ENCODE data around the gene KCNV2. TPM values are rescaled to one million over a fixed set of nuclear protein-coding genes. Genes with fewer than 3 reads are reported as not detected.

KCNV2 gene
- total RNA-seq (not detected), total RNA-seq (0 reads per million in 2 donors)

GRCh38 chr9:2717385-2717784 is at the start of gene KCNV2:
Gene KCNV2, plus strand, starts transcription at chr9:2717510. Its CDS starts 230 bp downstream, at chr9:2717740.
- Mint-ChIP-seq H3K36me3 (ENCODE audit: low read depth) (peaks cover 2% of the 10 kb centered on the region), H3K4me1 (peaks cover 2% of the 10 kb centered on the region)
- no peak for ATAC-seq

GRCh38 chr9:2673161-2673560 is 44.1 kb upstream of the KCNV2 start:
- Mint-ChIP-seq H3K27ac (no peak overlapping the region), H3K4me3 (no peak overlapping the region), H3K36me3 (ENCODE audit: low read depth) (no peaks in the 10 kb centered on the region), H3K27me3 (no peaks in the 10 kb centered on the region), H3K4me1 (peaks cover 2% of the 10 kb centered on the region)
- H3K9me3 ChIP-seq (ENCODE audit: control insufficient read depth, low read length, poor library complexity, severe bottlenecking): no peaks in the 10 kb centered on the region
- no peak for DNase-seq
- ATAC-seq: no peak

More at GRCh38 chr9:2717385-2717784, at the start of gene KCNV2:
- no peaks in the 10 kb centered on the region for H3K9me3 ChIP-seq (ENCODE audit: control insufficient read depth, low read length, poor library complexity, severe bottlenecking)
- DNase-seq: no peak
- no peaks in the 10 kb centered on the region for H3K27me3 Mint-ChIP-seq
- H3K4me3 Mint-ChIP-seq: no peak within 1 kb of the TSS
- no peak within 1 kb of the TSS for H3K27ac Mint-ChIP-seq

- Mint-ChIP-seq H3K36me3 (ENCODE audit: low read depth) (no peaks in the 10 kb centered on the region), H3K4me3 (no peak overlapping the region), H3K4me1 (peaks cover 2% of the 10 kb centered on the region), H3K27ac (no peak overlapping the region), H3K27me3 (no peaks in the 10 kb centered on the region)
- no peak for DNase-seq
- H3K9me3 ChIP-seq (ENCODE audit: control insufficient read depth, low read length, poor library complexity, severe bottlenecking): no peaks in the 10 kb centered on the region
- ATAC-seq: no peak
Measured at GRCh38 chr9:2674141-2674824, 43.0 kb upstream of the KCNV2 start.

- Mint-ChIP-seq H3K27ac (no peak overlapping the region), H3K27me3 (no peaks in the 10 kb centered on the region), H3K4me3 (no peak overlapping the region), H3K4me1 (peaks cover 2% of the 10 kb centered on the region), H3K36me3 (ENCODE audit: low read depth) (no peaks in the 10 kb centered on the region)
- no peak for ATAC-seq
- no peak for DNase-seq
- H3K9me3 ChIP-seq (ENCODE audit: control insufficient read depth, low read length, poor library complexity, severe bottlenecking): no peaks in the 10 kb centered on the region
Measured at GRCh38 chr9:2675834-2676233, 41.5 kb upstream of the KCNV2 start.

DNA sequence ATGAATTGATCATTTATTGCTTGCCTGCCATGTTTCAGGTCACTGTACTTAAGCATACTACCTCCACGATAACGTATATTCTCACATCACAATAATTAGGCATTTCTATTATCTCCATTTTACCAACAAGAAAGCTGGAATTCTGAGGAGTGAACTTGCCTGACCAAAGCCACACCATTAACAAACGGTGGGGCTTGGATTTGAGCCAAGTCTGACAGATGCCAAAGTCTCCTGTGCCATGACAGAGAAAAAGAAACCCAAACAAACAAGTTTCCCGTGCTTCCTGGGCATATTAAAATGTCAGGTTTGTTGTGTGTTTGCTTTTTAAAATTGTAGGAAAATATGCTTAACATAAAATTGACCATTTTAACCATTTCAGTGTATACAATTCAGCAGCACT is 40.8 kb upstream of the KCNV2 start:
- ATAC-seq: no peak
- peaks cover 2% of the 10 kb centered on the region for H3K4me1 Mint-ChIP-seq
- H3K9me3 ChIP-seq (ENCODE audit: control insufficient read depth, low read length, poor library complexity, severe bottlenecking): no peaks in the 10 kb centered on the region
- no peaks in the 10 kb centered on the region for H3K36me3 Mint-ChIP-seq (ENCODE audit: low read depth)
- no peaks in the 10 kb centered on the region for H3K27me3 Mint-ChIP-seq
- H3K27ac Mint-ChIP-seq: no peak overlapping the region
- no peak for DNase-seq
- no peak overlapping the region for H3K4me3 Mint-ChIP-seq

DNA sequence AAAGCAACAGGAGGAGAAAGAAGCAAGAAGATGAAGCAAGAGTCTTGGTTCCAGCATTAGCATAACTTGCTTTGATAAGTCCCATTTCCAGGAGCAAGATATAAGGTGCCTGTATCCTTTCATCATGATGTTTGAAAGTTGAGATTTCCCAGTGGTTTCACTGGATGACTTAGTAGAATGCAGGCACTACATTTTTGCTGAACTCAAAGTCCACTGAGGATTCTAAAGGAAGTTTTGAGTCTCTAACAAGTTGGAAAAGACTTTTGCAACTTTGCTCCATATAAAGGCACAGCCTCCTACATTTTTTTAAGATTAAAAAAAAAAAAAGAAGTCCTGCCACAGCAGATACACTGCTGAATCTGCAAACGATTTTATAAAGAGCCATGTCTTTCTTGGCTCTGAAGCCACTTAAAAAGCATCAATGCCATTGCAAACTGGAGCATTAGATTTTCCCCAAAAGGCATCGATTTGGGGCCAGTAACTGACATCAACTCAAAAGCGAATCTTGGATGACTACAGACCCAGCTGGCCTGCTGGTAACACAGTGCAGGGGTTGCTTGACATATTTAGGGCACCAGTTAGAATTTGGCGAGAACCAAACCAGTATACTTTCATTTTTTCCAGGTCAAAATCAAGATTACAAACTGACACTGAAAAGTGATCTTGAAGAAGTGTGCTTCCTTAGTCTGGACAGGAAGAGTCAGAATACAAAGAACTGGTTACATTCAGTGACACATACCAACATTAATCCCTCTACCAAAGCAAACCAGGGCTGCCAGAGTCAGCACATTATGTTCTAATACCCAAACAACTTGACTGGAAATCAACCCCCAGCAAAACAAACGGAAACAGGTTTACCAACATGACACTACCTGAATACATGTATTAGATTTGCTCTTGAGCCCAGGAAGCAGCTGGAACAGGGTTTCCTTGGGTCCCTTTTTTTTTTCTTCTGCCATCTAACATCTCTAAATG is 39.1 kb upstream of the KCNV2 start:
- Mint-ChIP-seq H3K36me3 (ENCODE audit: low read depth) (no peaks in the 10 kb centered on the region), H3K4me3 (no peak overlapping the region), H3K27ac (no peak overlapping the region), H3K4me1 (peaks cover 2% of the 10 kb centered on the region), H3K27me3 (no peaks in the 10 kb centered on the region)
- ATAC-seq (no peak), DNase-seq (no peak)
- H3K9me3 ChIP-seq (ENCODE audit: control insufficient read depth, low read length, poor library complexity, severe bottlenecking): no peaks in the 10 kb centered on the region

DNA sequence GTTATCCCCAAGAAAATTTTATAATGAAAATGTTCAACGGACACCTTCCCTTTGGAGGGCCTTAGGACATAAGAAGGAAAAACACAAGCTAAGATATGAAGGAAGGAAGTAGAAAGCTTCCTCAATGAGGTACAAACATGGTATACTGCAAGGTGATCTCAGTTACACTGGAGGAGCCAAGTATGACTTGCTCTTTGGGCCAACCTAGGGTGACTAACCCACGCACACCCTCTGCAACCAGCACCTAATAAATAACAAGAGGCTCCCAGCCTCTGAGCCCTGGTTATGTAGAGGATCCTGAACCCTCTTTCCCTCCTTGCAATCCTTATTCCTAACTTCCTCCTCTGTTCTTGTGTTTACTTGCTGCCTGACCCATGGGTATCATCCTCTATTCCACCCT is 38.3 kb upstream of the KCNV2 start:
- Mint-ChIP-seq H3K27me3 (no peaks in the 10 kb centered on the region), H3K4me3 (no peak overlapping the region), H3K36me3 (ENCODE audit: low read depth) (no peaks in the 10 kb centered on the region), H3K4me1 (peaks cover 2% of the 10 kb centered on the region), H3K27ac (no peak overlapping the region)
- DNase-seq: no peak
- no peak for ATAC-seq
- no peaks in the 10 kb centered on the region for H3K9me3 ChIP-seq (ENCODE audit: control insufficient read depth, low read length, poor library complexity, severe bottlenecking)

DNA sequence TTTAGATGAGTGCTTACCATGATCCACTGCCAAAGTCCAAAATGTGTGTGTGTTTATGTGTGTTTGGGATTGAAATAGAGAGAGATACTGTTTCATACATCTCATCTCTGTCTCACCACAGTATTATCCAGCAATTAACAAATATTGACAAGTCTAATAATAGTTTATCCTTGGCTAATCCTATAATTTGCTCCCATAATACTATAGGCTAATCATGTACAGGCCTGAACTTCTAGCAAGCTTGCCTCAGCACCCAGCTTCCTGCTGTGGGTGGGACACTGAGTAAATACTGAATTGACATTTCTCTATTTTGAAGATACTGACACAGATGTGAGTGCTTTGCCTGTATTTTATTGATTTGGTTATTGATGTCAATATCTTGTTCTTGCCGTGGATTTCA is 35.3 kb upstream of the KCNV2 start:
- Mint-ChIP-seq H3K4me1 (no peaks in the 10 kb centered on the region), H3K27ac (no peak overlapping the region), H3K36me3 (ENCODE audit: low read depth) (peaks cover under 1% of the 10 kb centered on the region), H3K27me3 (no peaks in the 10 kb centered on the region), H3K4me3 (no peak overlapping the region)
- ATAC-seq (no peak), DNase-seq (no peak)
- no peaks in the 10 kb centered on the region for H3K9me3 ChIP-seq (ENCODE audit: control insufficient read depth, low read length, poor library complexity, severe bottlenecking)

- H3K27ac Mint-ChIP-seq: no peak overlapping the region
- no peaks in the 10 kb centered on the region for H3K9me3 ChIP-seq (ENCODE audit: control insufficient read depth, low read length, poor library complexity, severe bottlenecking)
- peak overlapping the region; percentile 31 for H3K4me3 Mint-ChIP-seq
- DNase-seq (no peak), ATAC-seq (no peak)
- no peaks in the 10 kb centered on the region for H3K27me3 Mint-ChIP-seq
- H3K4me1 Mint-ChIP-seq: peaks cover 4% of the 10 kb centered on the region
- H3K36me3 Mint-ChIP-seq (ENCODE audit: low read depth): peaks cover 2% of the 10 kb centered on the region
Measured at GRCh38 chr9:2686911-2687310, 30.4 kb upstream of the KCNV2 start.

DNA sequence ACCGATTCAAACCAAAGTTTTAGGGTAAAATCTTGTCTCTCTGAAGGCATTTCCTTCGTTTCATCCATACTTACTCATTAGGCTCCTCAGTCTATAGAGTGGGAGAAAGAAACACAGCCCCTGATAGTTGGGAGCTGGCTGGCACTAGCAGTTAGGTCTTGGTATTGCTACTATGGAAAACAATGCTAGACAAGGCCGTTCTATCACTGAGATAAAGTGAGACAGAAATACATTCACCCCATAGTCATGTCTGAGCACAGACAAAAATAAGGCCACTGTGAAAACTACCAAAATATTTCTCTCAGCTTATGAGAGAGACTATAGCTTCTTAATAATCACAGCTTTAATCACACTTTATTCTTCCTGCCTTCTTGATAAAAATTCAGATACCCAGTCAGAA is 28.7 kb upstream of the KCNV2 start:
- H3K36me3 Mint-ChIP-seq (ENCODE audit: low read depth): peaks cover 2% of the 10 kb centered on the region
- H3K27ac Mint-ChIP-seq: no peak overlapping the region
- DNase-seq (no peak), ATAC-seq (no peak)
- no peaks in the 10 kb centered on the region for H3K27me3 Mint-ChIP-seq
- peaks cover 4% of the 10 kb centered on the region for H3K4me1 Mint-ChIP-seq
- H3K4me3 Mint-ChIP-seq: no peak overlapping the region
- H3K9me3 ChIP-seq (ENCODE audit: control insufficient read depth, low read length, poor library complexity, severe bottlenecking): no peaks in the 10 kb centered on the region

DNA sequence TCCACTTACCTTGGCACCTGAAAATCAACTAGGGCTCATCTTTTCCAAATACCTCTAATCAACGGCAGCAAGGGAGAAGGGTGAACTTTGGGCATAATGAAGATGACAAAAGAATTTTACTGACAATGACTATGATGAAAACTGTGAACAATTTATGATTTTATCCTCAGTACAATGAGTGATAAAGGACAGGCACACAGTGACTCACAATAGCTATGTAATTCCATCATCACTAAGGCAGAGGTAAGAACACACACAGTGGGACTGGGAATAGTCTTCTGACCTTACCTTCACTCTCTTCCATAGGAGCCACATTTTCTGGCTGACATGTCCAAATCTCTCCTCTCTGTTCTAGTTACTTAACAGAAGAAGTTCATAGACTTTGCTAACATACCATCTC is 26.1 kb upstream of the KCNV2 start:
- Mint-ChIP-seq H3K4me1 (peaks cover 4% of the 10 kb centered on the region), H3K27me3 (no peaks in the 10 kb centered on the region), H3K27ac (no peak overlapping the region), H3K36me3 (ENCODE audit: low read depth) (peaks cover 6% of the 10 kb centered on the region), H3K4me3 (no peak overlapping the region)
- ATAC-seq (no peak), DNase-seq (no peak)
- no peaks in the 10 kb centered on the region for H3K9me3 ChIP-seq (ENCODE audit: control insufficient read depth, low read length, poor library complexity, severe bottlenecking)

GRCh38 chr9:2691626-2692025 is 25.7 kb upstream of the KCNV2 start:
- no peaks in the 10 kb centered on the region for H3K27me3 Mint-ChIP-seq
- H3K9me3 ChIP-seq (ENCODE audit: control insufficient read depth, low read length, poor library complexity, severe bottlenecking): no peaks in the 10 kb centered on the region
- H3K36me3 Mint-ChIP-seq (ENCODE audit: low read depth): peaks cover 6% of the 10 kb centered on the region
- no peak overlapping the region for H3K27ac Mint-ChIP-seq
- DNase-seq: no peak
- peaks cover 4% of the 10 kb centered on the region for H3K4me1 Mint-ChIP-seq
- no peak overlapping the region for H3K4me3 Mint-ChIP-seq
- ATAC-seq: no peak

DNA sequence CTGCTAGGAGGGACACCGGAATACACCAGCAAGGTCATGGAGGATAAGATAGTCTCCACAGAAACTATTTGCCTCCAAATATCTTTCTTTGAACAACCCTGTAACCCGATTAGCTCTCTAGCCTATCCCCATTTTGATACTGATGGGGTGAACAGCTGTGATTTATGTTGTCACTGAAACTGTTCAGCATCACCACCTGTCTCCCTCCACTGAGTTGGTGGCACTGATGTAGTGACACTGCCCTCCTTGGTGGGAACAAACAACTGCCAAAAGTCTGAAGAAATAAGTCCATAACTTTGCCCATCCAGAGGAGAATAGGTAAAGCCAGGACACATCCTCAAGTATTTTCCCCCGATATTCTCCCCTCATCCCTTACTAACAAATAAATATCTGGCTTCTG is 24.3 kb upstream of the KCNV2 start:
- H3K27ac Mint-ChIP-seq: no peak overlapping the region
- DNase-seq: no peak
- ATAC-seq: no peak
- peaks cover 3% of the 10 kb centered on the region for H3K36me3 Mint-ChIP-seq (ENCODE audit: low read depth)
- no peak overlapping the region for H3K4me3 Mint-ChIP-seq
- no peaks in the 10 kb centered on the region for H3K27me3 Mint-ChIP-seq
- H3K4me1 Mint-ChIP-seq: peaks cover 7% of the 10 kb centered on the region
- no peaks in the 10 kb centered on the region for H3K9me3 ChIP-seq (ENCODE audit: control insufficient read depth, low read length, poor library complexity, severe bottlenecking)

Measured in T-helper 17 cell (primary cell).